ENCODE results near the gene LRIT3.

The LRIT3 gene

DNA sequence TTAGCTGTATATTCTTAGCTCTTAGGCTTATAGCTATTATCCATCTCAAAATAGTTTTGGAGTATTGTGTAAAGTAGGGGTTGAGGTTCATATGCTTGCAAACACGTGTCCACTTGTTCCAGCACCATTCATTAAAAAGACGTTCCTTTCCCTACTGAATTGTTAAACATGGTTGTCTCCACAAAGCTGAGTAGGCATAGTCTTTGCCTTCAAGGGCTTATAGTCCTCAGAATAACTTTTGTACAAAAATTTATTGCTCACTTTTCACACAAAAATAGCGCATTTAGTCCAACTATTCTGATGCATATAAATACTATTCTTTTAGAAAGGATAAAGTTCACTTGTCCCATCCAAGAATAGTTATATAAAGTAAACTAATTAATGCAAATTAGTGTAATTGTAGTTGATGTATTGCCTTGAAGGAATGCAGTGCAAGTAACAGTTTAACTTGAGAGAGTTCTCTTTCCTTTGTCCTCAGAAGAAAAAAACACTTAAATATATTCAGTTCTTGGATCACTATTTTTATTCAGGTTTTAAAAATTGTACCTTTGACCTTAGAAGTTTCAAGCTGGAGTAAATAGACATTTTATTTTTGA, 14.1 kb downstream of the LRIT3 start:
- CTCF ChIA-PET: interaction anchor here (0.7 to 0.8 kb wide), 2 partner anchors 12 kb away, joined by 3 read pairs; no protein-coding TSS in a partner anchor
- POLR2A ChIA-PET: no interaction called here
- TF ChIP-seq, protein P1, sequence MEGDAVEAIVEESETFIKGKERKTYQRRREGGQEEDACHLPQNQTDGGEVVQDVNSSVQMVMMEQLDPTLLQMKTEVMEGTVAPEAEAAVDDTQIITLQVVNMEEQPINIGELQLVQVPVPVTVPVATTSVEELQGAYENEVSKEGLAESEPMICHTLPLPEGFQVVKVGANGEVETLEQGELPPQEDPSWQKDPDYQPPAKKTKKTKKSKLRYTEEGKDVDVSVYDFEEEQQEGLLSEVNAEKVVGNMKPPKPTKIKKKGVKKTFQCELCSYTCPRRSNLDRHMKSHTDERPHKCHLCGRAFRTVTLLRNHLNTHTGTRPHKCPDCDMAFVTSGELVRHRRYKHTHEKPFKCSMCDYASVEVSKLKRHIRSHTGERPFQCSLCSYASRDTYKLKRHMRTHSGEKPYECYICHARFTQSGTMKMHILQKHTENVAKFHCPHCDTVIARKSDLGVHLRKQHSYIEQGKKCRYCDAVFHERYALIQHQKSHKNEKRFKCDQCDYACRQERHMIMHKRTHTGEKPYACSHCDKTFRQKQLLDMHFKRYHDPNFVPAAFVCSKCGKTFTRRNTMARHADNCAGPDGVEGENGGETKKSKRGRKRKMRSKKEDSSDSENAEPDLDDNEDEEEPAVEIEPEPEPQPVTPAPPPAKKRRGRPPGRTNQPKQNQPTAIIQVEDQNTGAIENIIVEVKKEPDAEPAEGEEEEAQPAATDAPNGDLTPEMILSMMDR (IDR thresholded peaks at IDR 0.05; ENCODE audit: control extremely low read depth, extremely low read depth, low read depth, missing control alignments): no peak
- no peak for DNase-seq (ENCODE audit: extremely low spot score)

DNA sequence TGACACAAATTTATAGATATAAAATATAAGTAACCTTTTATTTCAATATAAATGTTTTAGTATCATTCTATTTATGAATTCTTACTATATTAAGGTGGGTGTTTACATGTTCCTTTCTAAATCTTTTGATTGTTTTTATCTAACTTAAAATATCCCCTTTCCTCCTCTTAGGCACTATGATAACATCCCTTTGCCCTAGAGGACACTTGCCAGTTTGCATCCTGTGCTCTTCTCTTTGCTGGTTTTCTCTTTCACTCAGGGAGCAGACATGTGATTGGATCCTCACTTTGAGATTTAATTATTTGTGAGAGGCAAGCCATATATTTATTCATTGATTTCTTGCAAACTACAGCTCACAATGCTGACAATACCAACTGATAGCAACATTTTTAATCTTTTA, 16.2 kb downstream of the LRIT3 start:
- TF ChIP-seq, protein P1 (IDR thresholded peaks at IDR 0.05; ENCODE audit: control extremely low read depth, extremely low read depth, low read depth, missing control alignments): no peak
- DNase-seq (ENCODE audit: extremely low spot score): no peak
- ChIA-PET CTCF (no interaction called here), POLR2A (no interaction called here)

DNA sequence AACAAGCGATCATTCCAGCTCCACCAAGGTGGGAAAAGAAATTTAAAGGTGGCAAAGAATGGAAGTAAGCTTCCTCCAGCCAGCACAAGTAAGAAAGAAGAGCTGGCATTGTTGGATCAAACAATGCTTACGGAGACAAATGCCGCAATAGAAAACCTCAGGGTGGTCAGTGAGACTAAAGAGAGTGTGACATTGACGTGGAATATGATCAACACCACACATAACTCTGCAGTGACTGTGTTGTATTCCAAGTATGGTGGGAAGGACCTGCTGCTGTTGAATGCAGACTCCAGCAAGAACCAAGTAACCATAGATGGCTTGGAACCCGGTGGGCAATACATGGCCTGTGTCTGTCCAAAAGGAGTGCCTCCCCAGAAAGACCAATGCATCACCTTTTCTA, 22.2 kb downstream of the LRIT3 start:
- DNase-seq (ENCODE audit: extremely low spot score): no peak
- POLR2A ChIA-PET: no interaction called here
- TF ChIP-seq, protein P1 (IDR thresholded peaks at IDR 0.05; ENCODE audit: control extremely low read depth, extremely low read depth, low read depth, missing control alignments): no peak
- CTCF ChIA-PET: interaction anchor here (1.3 kb wide), 1 partner anchor 19 kb away, joined by 4 read pairs; no protein-coding TSS in a partner anchor

DNA sequence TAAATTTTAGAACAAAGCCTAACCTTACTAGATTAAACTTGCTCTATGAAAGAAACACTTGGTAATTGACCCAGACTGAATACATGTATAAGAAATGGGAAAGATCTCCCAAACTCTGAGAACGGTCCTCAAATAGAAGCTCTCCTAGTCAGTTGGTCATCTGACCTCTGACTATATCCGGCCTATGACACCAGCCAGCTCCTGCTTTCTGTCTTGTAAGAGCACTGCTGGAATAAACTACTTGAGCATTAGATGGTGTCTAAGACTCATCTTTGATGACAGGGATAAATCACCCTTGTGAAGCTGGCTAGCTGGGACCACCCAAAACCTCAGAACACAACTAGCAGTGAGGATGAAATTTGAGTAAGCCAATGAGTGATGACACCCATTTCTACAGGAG, 24.2 kb downstream of the LRIT3 start:
- TF ChIP-seq, protein P1 (IDR thresholded peaks at IDR 0.05; ENCODE audit: control extremely low read depth, extremely low read depth, low read depth, missing control alignments): no peak

DNA sequence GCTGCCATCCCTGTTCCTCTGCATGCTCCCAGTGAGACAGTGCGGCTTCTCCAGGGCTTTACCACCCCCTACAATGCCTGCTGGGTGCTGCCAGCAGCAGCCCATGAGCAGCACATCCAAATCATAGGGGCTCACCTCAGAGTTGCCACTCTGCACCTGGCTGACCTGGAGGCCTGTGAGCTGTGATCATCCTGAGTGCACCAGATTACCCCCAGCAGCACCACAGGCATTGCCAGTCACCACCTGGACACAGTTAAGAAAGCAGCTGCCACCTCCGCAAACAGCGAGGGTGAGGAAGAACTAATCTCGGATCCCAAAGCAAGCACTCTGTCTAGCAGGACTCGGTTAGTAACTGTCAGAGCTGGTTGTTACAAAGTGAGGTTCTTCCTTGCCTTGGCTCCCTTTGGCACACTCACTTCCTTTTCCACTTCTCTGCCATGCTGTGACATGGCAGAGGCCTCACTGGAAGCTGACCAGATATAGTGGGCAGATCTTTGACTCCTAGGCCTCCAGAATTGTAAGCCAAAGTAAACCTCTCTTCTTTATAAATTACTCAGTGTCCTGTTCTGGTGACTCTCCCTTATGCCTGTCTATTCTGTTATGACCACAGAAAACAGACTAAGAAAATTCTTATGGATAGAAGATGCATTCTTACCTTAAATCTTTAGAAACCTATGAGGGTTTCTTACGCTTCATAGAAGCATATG, 25.2 kb downstream of the LRIT3 start:
- ChIA-PET CTCF (no interaction called here), POLR2A (no interaction called here)
- no peak for DNase-seq (ENCODE audit: extremely low spot score)
- TF ChIP-seq, protein P1 (IDR thresholded peaks at IDR 0.05; ENCODE audit: control extremely low read depth, extremely low read depth, low read depth, missing control alignments): no peak

More for the DNA sequence above, 24.2 kb downstream of the LRIT3 start:
- DNase-seq (ENCODE audit: extremely low spot score): no peak
- POLR2A ChIA-PET: no interaction called here
- CTCF ChIA-PET: no interaction called here

DNA sequence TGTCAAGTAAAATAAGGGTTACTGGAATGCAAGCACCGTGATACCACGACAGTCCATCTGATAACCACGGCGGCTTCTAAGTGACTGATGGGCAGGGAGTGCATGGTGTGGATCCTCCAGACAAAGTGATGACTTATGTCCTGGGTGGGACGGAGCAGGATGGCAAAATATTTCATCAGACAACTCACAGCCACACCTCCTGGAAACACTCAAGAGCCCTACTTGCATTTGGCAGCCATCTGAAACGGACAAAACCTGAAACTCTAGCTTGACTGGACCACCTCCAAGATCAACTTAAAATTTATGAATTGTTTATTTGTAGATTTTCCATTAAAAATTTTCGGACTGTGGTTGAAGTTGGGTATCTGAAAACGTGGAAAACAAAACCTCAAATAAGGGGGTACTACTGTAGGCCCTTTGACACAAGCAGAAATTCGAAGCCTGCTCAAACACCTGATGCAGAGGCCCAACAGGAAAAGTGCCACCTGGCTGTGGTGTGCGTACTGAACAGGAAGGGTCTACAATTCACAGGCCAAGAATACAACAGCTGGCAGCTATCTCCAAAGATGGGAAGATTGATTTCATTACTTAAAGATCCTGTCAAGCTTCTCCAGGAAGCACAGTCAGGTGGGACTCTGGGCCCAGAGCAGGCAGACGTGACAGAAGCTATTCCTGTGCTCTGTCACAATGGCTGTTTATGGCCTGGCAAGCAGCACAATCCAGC, 26.0 kb downstream of the LRIT3 start:
- no peak for DNase-seq (ENCODE audit: extremely low spot score)
- CTCF ChIA-PET: interaction anchor here (0.7 to 1.0 kb wide), 3 partner anchors 12 to 16 kb away, joined by 3 to 4 read pairs (median 3); no protein-coding TSS in a partner anchor
- POLR2A ChIA-PET: no interaction called here
- TF ChIP-seq, protein P1 (IDR thresholded peaks at IDR 0.05; ENCODE audit: control extremely low read depth, extremely low read depth, low read depth, missing control alignments): no peak

Data from GM10248 (cell line).